ENCODE measurements around the gene NOX3. TPM values are rescaled to one million over a fixed set of nuclear protein-coding genes. Genes with fewer than 3 reads are reported as not detected.

Gene NOX3
- total and polyA plus RNA-seq, 2 of the 8 experiments (the other 6 are each of a cell fraction or from before 2014, with no cell fraction given), result not detected

DNA sequence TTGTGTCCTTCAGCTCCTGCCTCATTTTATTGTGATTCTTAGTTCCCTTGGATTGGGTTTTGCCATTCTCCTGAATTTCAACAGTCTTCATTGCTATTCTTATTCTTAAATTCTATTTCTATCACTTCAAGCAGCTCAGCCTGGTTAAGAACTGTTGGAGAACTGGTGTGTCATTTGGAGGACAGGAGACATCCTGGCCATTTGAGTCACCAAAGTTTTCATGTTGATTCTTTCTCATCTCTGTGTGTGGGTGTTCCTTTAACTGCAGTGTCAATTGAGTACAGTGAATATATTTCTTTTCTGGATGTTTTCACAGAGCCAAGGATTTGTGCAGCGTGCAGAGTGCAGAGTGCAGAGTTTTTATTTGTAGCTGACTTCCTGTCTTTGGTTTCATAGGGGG, 107.8 kb downstream of the NOX3 start:
- 95% methylated on average over 1 of the region's 1 CpG; no CpG with 5 or more reads in 1 of the 2 experiments for WGBS, 2 experiments (ENCODE audit: extremely low coverage in 1 of 2, insufficient coverage in 1 of 2, insufficient read length in 1 of 2, insufficient replicate concordance in 2 of 2, low coverage in 1 of 2, low lambda C conversion rate in 2 of 2, missing lambda C conversion rate in 1 of 2)
- POLR2A ChIA-PET (ENCODE audit: partially characterized antibody), result interaction anchor here (1.2 kb wide), 1 partner anchor 613 kb away, joined by 3 read pairs; no protein-coding TSS in a partner anchor
- H3K14ac ChIP-seq (ENCODE audit: insufficient read length), result no peak overlapping the region

More for the DNA sequence above, 107.8 kb downstream of the NOX3 start:
- no peak overlapping the region for H4K5ac ChIP-seq (ENCODE audit: insufficient read length, low read depth, low read length)
- no peak overlapping the region for H3K56ac ChIP-seq (replicated peaks; ENCODE audit: insufficient read length, low read depth, low read length)
- no peak overlapping the region for H3K27ac ChIP-seq (ENCODE audit: low read depth, low read length)
- H4K91ac ChIP-seq (replicated peaks; ENCODE audit: insufficient read length, low read length), result no peak overlapping the region
- H2BK12ac ChIP-seq (ENCODE audit: low read depth, low read length), result no peak overlapping the region
- no peak overlapping the region for H3K4ac ChIP-seq (replicated peaks; ENCODE audit: insufficient read length, low read depth, low read length)
- no peaks in the 10 kb centered on the region for H4K20me1 ChIP-seq (replicated peaks in 1 of 2; ENCODE audit: control insufficient read depth in 1 of 2, insufficient read depth in 2 of 2, low read length in 2 of 2)
- H2BK15ac ChIP-seq (ENCODE audit: low read length), result no peak overlapping the region
- no peak overlapping the region for H2AFZ ChIP-seq (ENCODE audit: low read length)
- no peak overlapping the region for H2AK5ac ChIP-seq (ENCODE audit: low read depth, low read length)
- H4K8ac ChIP-seq (ENCODE audit: extremely low read depth, insufficient read depth, low read length), result no peak overlapping the region
- H3K23ac ChIP-seq (ENCODE audit: insufficient read length), result no peak overlapping the region
- H3K4me3 ChIP-seq (ENCODE audit: extremely low read depth in 1 of 4, insufficient read depth in 2 of 4, low read depth in 3 of 4, low read length in 4 of 4), result no peak overlapping the region
- TF ChIP-seq BRCA1 (IDR thresholded peaks at IDR 0.05; ENCODE audit: low read depth, low read length), result no peak
- no peak for TF ChIP-seq SUZ12 (IDR thresholded peaks at IDR 0.05; ENCODE audit: low read length)
- TF ChIP-seq RAD21 (IDR thresholded peaks at IDR 0.05 in 1 of 2, conservative IDR thresholded peaks at IDR 0.05 in 1 of 2; ENCODE audit: low read depth in 2 of 2, low read length in 2 of 2), result no peak
- TF ChIP-seq GTF2F1 (IDR thresholded peaks at IDR 0.05; ENCODE audit: borderline replicate concordance, low read depth, low read length), result no peak
- TF ChIP-seq, protein P1, sequence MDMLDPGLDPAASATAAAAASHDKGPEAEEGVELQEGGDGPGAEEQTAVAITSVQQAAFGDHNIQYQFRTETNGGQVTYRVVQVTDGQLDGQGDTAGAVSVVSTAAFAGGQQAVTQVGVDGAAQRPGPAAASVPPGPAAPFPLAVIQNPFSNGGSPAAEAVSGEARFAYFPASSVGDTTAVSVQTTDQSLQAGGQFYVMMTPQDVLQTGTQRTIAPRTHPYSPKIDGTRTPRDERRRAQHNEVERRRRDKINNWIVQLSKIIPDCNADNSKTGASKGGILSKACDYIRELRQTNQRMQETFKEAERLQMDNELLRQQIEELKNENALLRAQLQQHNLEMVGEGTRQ (IDR thresholded peaks at IDR 0.05; ENCODE audit: low read length), result no peak
- no peak for TF ChIP-seq MAFK (IDR thresholded peaks at IDR 0.05; ENCODE audit: low read depth, low read length)
- no peak for TF ChIP-seq FOSL1 (IDR thresholded peaks at IDR 0.05; ENCODE audit: insufficient read depth, low read depth, low read length)
- no peak for TF ChIP-seq TBP (IDR thresholded peaks at IDR 0.05; ENCODE audit: low read depth, low read length)
- no peaks in the 10 kb centered on the region for H3K79me2 ChIP-seq (ENCODE audit: control insufficient read depth in 1 of 2, insufficient read depth in 2 of 2, low read length in 2 of 2)
- H3K18ac ChIP-seq (ENCODE audit: extremely low read depth, low read length), result no peak overlapping the region
- H2BK120ac ChIP-seq (replicated peaks; ENCODE audit: low read depth, low read length), result no peak overlapping the region
- no peak overlapping the region for H3K4me2 ChIP-seq (ENCODE audit: insufficient read depth in 1 of 2, low read depth in 2 of 2, low read length in 2 of 2)
- no peaks in the 10 kb centered on the region for H3K79me1 ChIP-seq (ENCODE audit: low read depth, low read length)
- H2BK5ac ChIP-seq (ENCODE audit: low read depth, low read length), result no peak overlapping the region
- H3K27me3 ChIP-seq (replicated peaks in 1 of 4; ENCODE audit: control insufficient read depth in 3 of 4, extremely low read depth in 1 of 4, insufficient read depth in 3 of 4, low read length in 3 of 4), result no peaks in the 10 kb centered on the region
- no peaks in the 10 kb centered on the region for H3K36me3 ChIP-seq (ENCODE audit: control insufficient read depth in 2 of 4, insufficient read depth in 4 of 4, low read length in 3 of 4)
- H3K9ac ChIP-seq (replicated peaks in 1 of 4; ENCODE audit: extremely low read depth in 1 of 4, low read depth in 3 of 4, low read length in 3 of 4), result no peak overlapping the region
- DNase-seq (ENCODE audit: low read depth in 1 of 2, low spot score in 2 of 2) (no peak), FAIRE-seq (no peak)
- no peaks in the 10 kb centered on the region for H3K9me3 ChIP-seq (ENCODE audit: insufficient read depth in 2 of 2, low read depth in 1 of 2, low read length in 1 of 2)
- H2BK20ac ChIP-seq (ENCODE audit: low read length), result no peak overlapping the region
- no peaks in the 10 kb centered on the region for H3K4me1 ChIP-seq (replicated peaks in 1 of 4; ENCODE audit: control insufficient read depth in 3 of 4, insufficient read depth in 4 of 4, low read length in 3 of 4)
- no peaks in the 10 kb centered on the region for H3K23me2 ChIP-seq (ENCODE audit: low read depth, low read length)
- CTCF ChIA-PET (ENCODE audit: partially characterized antibody), result interaction anchor here (0.9 kb wide), 1 partner anchor 18 kb away, joined by 3 read pairs; no protein-coding TSS in a partner anchor
